Tibial nerve (tissue), 4 donors: Measurements from ENCODE around the gene CMSS1. TPM values are rescaled to one million over a fixed set of nuclear protein-coding genes. Genes with fewer than 3 reads are reported as not detected.

Experiments
- DNase-seq, 2 donors: peaks; one replicate each; pipeline ENCODE4 v3.0.0-alpha.2; 2019; ENCODE audit warnings: low spot score in 2 of 2
- H3K27ac ChIP-seq, 4 donors: fragments of 200-600 bp; sonication (generic) in 3 of 4; one replicate each; pipeline ENCODE4 v1.5.1; 2017 to 2019; ENCODE audit warnings: mild to moderate bottlenecking in 1 of 4
- H3K27me3 ChIP-seq, 2 donors: fragments of 200-600 bp; sonication (generic) in 1 of 2; one replicate each; pipeline versions ENCODE4 v1.5.1 to v1.6.0; 2017 to 2019
- H3K36me3 ChIP-seq, 3 donors: fragments of 200-600 bp; sonication (generic); one replicate each; pipeline ENCODE4 v1.5.1; 2018 to 2019
- H3K4me1 ChIP-seq, 4 donors: fragments of 200-600 bp; sonication (generic) in 3 of 4; one replicate each; pipeline ENCODE4 v1.5.1; 2017 to 2019
- H3K4me3 ChIP-seq, 4 donors: fragments of 200-600 bp; sonication (generic) in 3 of 4; one replicate each; pipeline ENCODE4 v1.5.1; 2017 to 2019; ENCODE audit warnings: mild to moderate bottlenecking in 1 of 4, moderate library complexity in 1 of 4
- H3K9me3 ChIP-seq, 4 donors: fragments of 200-600 bp; sonication (generic) in 3 of 4; one replicate each; pipeline ENCODE4 v1.5.1; 2017 to 2019
- CTCF ChIP-seq, 5 experiments: fragments of 200-600 bp in 3 of 5; fragments of 450-650 bp in 2 of 5; sonication (generic) in 3 of 5; IDR thresholded peaks; one replicate each; pipeline ENCODE4 v1.5.1; 2016 to 2019; ENCODE audit warnings: antibody characterized with exemption in 5 of 5, mild to moderate bottlenecking in 3 of 5, moderate library complexity in 2 of 5
- EP300 ChIP-seq, 2 donors: sonication (generic); formaldehyde crosslinking; IDR thresholded peaks; one replicate each; pipeline ENCODE4 v1.6.1; 2017; ENCODE audit warnings: antibody characterized with exemption in 2 of 2, mild to moderate bottlenecking in 1 of 2
- POLR2A ChIP-seq, 2 donors: fragments of 450-650 bp; IDR thresholded peaks; one replicate each; pipeline ENCODE4 v1.6.1; 2017; ENCODE audit warnings: antibody characterized with exemption in 2 of 2, mild to moderate bottlenecking in 2 of 2, moderate library complexity in 2 of 2
- WGBS, 2 donors: methylation state at CpG; one replicate each; pipeline ENCODE4 v1.1.5; 2018; 5-methylcytosine and 5-hydroxymethylcytosine counted together
- total RNA-seq, 4 donors: library from RNA; depleted of rRNA; stranded (reverse); fragments of >200 nt; gene quantifications; one replicate each; pipeline ENCODE4 v1.1.0, GENCODE V29; 2016

CMSS1 gene
- total RNA-seq, 4 donors from 2014 or later, result 5.5 to 29.1 (median 15.7) TPM

DNA sequence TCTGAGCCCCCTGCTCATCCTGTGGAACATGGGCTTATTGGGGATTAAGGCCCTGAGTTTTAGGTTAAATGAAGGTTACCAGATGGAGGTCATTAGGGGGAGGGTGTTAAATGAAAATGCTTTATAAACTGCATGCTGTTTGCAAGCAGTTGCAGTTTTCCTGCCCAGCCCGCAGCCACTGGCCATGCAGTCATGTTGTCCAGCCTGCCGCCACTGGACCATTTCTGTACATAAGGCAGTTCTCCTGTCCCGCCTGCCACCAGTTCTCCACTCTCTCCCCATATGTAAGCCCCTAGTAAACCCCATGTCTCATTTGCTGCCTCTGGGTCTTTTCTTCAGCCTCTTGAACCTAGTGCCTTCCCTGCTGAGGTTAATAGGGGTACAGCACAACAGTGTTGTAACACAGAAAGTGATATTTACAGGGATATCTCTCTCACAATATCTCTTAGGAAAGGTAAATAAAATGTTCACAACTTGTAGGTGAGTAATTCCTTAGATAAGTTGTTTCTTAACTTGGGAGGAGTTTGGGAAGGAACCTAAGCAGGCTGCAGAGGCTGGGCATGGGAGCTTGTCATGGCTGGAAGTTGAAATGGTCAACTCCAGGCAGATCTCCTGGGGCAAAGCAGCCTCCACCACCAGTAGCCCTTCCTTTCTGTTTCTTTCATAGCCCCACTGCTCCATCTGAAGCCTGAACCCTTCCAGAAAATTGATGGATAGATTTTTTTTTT is 148.2 kb downstream of the CMSS1 start:
- H3K27me3 ChIP-seq, result no peaks in the 10 kb centered on the region
- DNase-seq, result no peak
- 87 to 100% methylated on average over 3 of the region's 3 CpGs for WGBS, 2 donors
- H3K27ac ChIP-seq, result no peak overlapping the region
- no peak overlapping the region for H3K4me3 ChIP-seq
- H3K36me3 ChIP-seq, result no peaks in the 10 kb centered on the region
- H3K4me1 ChIP-seq, result peaks cover 0 to 9% (median 2%) of the 10 kb centered on the region in 4 donors
- no peak for TF ChIP-seq CTCF (IDR thresholded peaks at IDR 0.05)
- TF ChIP-seq POLR2A (IDR thresholded peaks at IDR 0.05), result no peak
- no peak for TF ChIP-seq EP300 (IDR thresholded peaks at IDR 0.05)
- no peaks in the 10 kb centered on the region for H3K9me3 ChIP-seq

- TF ChIP-seq CTCF (IDR thresholded peaks at IDR 0.05) (no peak), EP300 (IDR thresholded peaks at IDR 0.05) (peak in 1 of 2 donors; percentile 33)
- Histone ChIP-seq H3K4me3 (no peak overlapping the region), H3K4me1 (peaks cover 0 to 8% (median 2%) of the 10 kb centered on the region in 4 donors), H3K27me3 (no peaks in the 10 kb centered on the region), H3K9me3 (no peaks in the 10 kb centered on the region), H3K36me3 (no peaks in the 10 kb centered on the region), H3K27ac (no peak overlapping the region)
- peak in 1 of 2 donors; percentile 26 for DNase-seq
- WGBS, 2 donors, result 73 to 84% methylated on average over 7 of the region's 7 CpGs
Measured at GRCh38 chr3:99966662-99967416, 149.2 kb downstream of the CMSS1 start.

DNA sequence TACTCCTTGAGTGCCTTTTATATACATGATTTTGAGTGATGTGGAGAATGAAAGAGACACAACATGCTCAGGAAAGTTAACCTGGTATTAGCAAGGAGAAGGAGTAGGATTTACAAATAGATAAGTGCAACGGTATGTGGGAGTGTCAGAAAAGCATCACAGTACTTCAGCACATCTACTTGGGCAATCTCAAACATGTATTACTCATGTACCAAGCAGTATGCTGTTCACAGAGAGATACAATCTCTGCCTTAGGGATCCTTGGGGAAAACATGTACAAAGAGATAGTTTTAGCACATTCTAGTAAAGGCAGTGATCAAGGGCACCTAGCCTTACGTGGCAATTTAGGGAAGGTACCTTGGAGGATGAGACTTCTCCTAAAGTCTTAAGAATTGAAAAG is 150.1 kb downstream of the CMSS1 start:
- TF ChIP-seq EP300 (IDR thresholded peaks at IDR 0.05) (no peak), POLR2A (IDR thresholded peaks at IDR 0.05) (no peak), CTCF (IDR thresholded peaks at IDR 0.05) (no peak)
- no peak overlapping the region for H3K4me3 ChIP-seq
- no peaks in the 10 kb centered on the region for H3K27me3 ChIP-seq
- 91 to 99% methylated on average over 2 of the region's 2 CpGs for WGBS, 2 donors
- peaks cover 0 to 8% (median 0%) of the 10 kb centered on the region in 4 donors for H3K4me1 ChIP-seq
- no peaks in the 10 kb centered on the region for H3K36me3 ChIP-seq
- DNase-seq, result no peak
- no peak overlapping the region for H3K27ac ChIP-seq
- H3K9me3 ChIP-seq, result no peaks in the 10 kb centered on the region

DNA sequence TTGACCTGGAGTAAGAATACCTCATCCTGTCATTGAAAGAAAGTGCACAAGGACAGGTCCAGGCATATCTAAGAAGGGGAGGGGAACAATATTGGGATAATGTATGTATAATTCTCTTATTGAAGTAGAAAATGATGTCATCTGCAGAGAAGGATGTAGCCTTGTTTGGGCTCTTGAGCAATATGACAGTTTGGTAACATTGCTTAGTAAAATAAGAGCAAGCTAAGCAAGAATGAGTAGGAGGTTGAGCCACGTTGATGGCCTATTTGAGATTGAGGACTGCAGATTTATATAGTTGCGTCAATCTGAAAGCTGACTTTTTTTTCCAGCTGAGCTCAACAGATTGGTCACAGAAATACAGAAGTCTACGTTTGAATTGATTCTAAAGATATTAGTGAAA is 151.5 kb downstream of the CMSS1 start:
- Histone ChIP-seq H3K9me3 (no peaks in the 10 kb centered on the region), H3K36me3 (no peaks in the 10 kb centered on the region), H3K4me1 (peaks cover 0 to 8% (median 0%) of the 10 kb centered on the region in 4 donors), H3K27me3 (no peaks in the 10 kb centered on the region), H3K4me3 (no peak overlapping the region), H3K27ac (no peak overlapping the region)
- DNase-seq, result no peak
- WGBS, 2 donors, result 77 to 81% methylated on average over 3 of the region's 3 CpGs
- TF ChIP-seq CTCF (IDR thresholded peaks at IDR 0.05), result no peak
- peak in 1 of 2 donors; percentile 77 for TF ChIP-seq EP300 (IDR thresholded peaks at IDR 0.05)

DNA sequence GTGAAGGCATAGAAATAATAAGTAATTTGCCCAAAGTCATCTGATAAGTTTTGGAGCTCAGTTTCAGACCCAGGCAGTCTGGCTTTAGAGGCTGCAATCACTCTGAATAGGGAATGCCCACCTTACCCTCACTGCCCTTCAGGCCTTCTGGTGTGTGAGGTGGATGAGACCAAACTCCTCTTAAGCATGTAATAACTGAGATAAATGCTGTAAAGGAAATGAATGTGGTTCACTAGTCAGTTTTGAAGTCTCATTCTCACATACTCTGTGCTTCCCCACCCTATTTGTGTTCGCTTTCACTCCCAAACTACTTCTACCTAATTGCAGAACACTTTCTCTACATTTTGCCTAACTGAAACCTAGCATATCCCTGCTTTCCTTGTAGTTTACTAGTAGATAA is 152.5 kb downstream of the CMSS1 start:
- H3K36me3 ChIP-seq, result no peaks in the 10 kb centered on the region
- H3K9me3 ChIP-seq, result no peaks in the 10 kb centered on the region
- no peak for DNase-seq
- H3K27ac ChIP-seq, result no peak overlapping the region
- H3K4me1 ChIP-seq, result peaks cover 0 to 8% (median 0%) of the 10 kb centered on the region in 4 donors
- H3K27me3 ChIP-seq, result no peaks in the 10 kb centered on the region
- WGBS, 2 donors, result 96% methylated on average over 1 of the region's 1 CpG
- TF ChIP-seq EP300 (IDR thresholded peaks at IDR 0.05) (no peak), CTCF (IDR thresholded peaks at IDR 0.05) (no peak), POLR2A (IDR thresholded peaks at IDR 0.05) (no peak)
- H3K4me3 ChIP-seq, result no peak overlapping the region
